Activated T-cell treated with anti-CD3 and anti-CD28 coated beads, Interleukin-2, amount 50 U/mL, for 4 hours (primary cell): ENCODE measurements around the gene CENPH. TPM values are rescaled to one million over a fixed set of nuclear protein-coding genes. Genes with fewer than 3 reads are reported as not detected.
"Not testable (repeated sequence)": the region's sequence is repeated elsewhere in the genome, so short reads cannot be mapped to it uniquely, and the experiment has no call there.

Source experiments
- ATAC-seq, 2 donors: fragments of 200-7000 bp; cut with Tn5 transposase; one replicate each; pipeline ENCODE4 v1.10.0; 2021
- DNase-seq: peaks from one replicate; pipeline ENCODE4 v3.0.0-alpha.2; 2020
- H3K27me3 Mint-ChIP-seq: one replicate; pipeline ENCODE4 v1.8.0; 2021; ENCODE audit warnings: low read depth, mixed read lengths
- H3K36me3 Mint-ChIP-seq: one replicate; pipeline ENCODE4 v1.8.0; 2022; ENCODE audit warnings: mixed read lengths; ENCODE audit not compliant: insufficient read depth
- H3K4me1 Mint-ChIP-seq: one replicate; pipeline ENCODE4 v1.8.0; 2021; ENCODE audit warnings: low read depth, mixed read lengths
- H3K4me3 Mint-ChIP-seq: one replicate; pipeline ENCODE4 v1.8.0; 2021; ENCODE audit warnings: mild to moderate bottlenecking, moderate library complexity, mixed read lengths
- H3K9me3 Mint-ChIP-seq: one replicate; pipeline ENCODE4 v1.8.0; 2021; ENCODE audit warnings: mixed read lengths
- total RNA-seq, 3 donors: library from RNA; stranded (reverse); gene quantifications; one replicate each; pipeline ENCODE4 v1.2.1, GENCODE V29; 2021

The CENPH gene
- total RNA-seq, 3 donors from 2014 or later: 36.1 to 44.2 (median 41.6) TPM

GRCh38 chr5:69252437-69252836, 63.1 kb downstream of the CENPH start:
- H3K4me3 Mint-ChIP-seq: no peak overlapping the region
- peaks cover 6% of the 10 kb centered on the region for H3K9me3 Mint-ChIP-seq
- H3K36me3 Mint-ChIP-seq: peaks cover 23% of the 10 kb centered on the region
- ATAC-seq (no peak), DNase-seq (no peak)
- H3K27me3 Mint-ChIP-seq: no peaks in the 10 kb centered on the region
- H3K4me1 Mint-ChIP-seq: peaks cover under 1% of the 10 kb centered on the region

GRCh38 chr5:69255940-69256339, 66.6 kb downstream of the CENPH start:
- peaks cover 32% of the 10 kb centered on the region for H3K36me3 Mint-ChIP-seq
- H3K4me3 Mint-ChIP-seq, ATAC-seq, H3K4me1 Mint-ChIP-seq, H3K9me3 Mint-ChIP-seq, DNase-seq, H3K27me3 Mint-ChIP-seq: not testable (repeated sequence)

- no peaks in the 10 kb centered on the region for H3K27me3 Mint-ChIP-seq
- H3K4me3 Mint-ChIP-seq: no peak overlapping the region
- peaks cover 39% of the 10 kb centered on the region for H3K36me3 Mint-ChIP-seq
- no peaks in the 10 kb centered on the region for H3K4me1 Mint-ChIP-seq
- no peak for DNase-seq
- ATAC-seq: no peak
- no peaks in the 10 kb centered on the region for H3K9me3 Mint-ChIP-seq
These were observed 68.2 kb downstream of the CENPH start for GRCh38 chr5:69257577-69257976.

Other genes with a start within 250 kb of the CENPH start
- gene SLC30A5, start 95.6 kb upstream of the CENPH start, total RNA-seq: 10 to 100 TPM; 49.3 to 55.8 (median 54.9) TPM
- 10 to 100 TPM; 19.3 to 25.6 (median 20.0) TPM for gene CCNB1, start 22.4 kb upstream of the CENPH start, total RNA-seq
- 10 to 100 TPM; 39.9 to 52.4 (median 48.5) TPM for gene CDK7, start 45.3 kb downstream of the CENPH start, total RNA-seq
- gene CCDC125, start 143.2 kb downstream of the CENPH start, total RNA-seq: 1 to 10 TPM; 6.3 to 7.9 (median 7.2) TPM
- 100 to 1,000 TPM; 126 to 145 (median 135) TPM for gene AK6, start 179.9 kb downstream of the CENPH start, total RNA-seq
- gene TAF9, start 179.9 kb downstream of the CENPH start, total RNA-seq: 100 to 1,000 TPM in 1 of 3 donors, 10 to 100 TPM in 2; 78.7 to 111 (median 91.4) TPM
- 10 to 100 TPM; 19.9 to 25.1 (median 24.7) TPM for gene RAD17, start 180.2 kb downstream of the CENPH start, total RNA-seq
- gene MARVELD2, start 225.5 kb downstream of the CENPH start, total RNA-seq: under 1 TPM; 0.46 to 0.53 (median 0.48) TPM